T-helper 1 cell (primary cell): ENCODE results near the gene PTPRN.
"Not testable (repeated sequence)": the region's sequence is repeated elsewhere in the genome, so short reads cannot be mapped to it uniquely, and the experiment has no call there.

Experiments
- DNase-seq, 5 donors: peaks; one replicate each; pipeline ENCODE4 v3.0.0-alpha.2; 2012 to 2020

PTPRN gene

GRCh38 chr2:219266886-219267285 lies 42.3 kb downstream of the PTPRN start:
- DNase-seq, result no peak

- DNase-seq, result no peak
Measured at GRCh38 chr2:219266232-219266631, 43.0 kb downstream of the PTPRN start.

- no peak for DNase-seq
Measured at GRCh38 chr2:219261024-219261855, 48.0 kb downstream of the PTPRN start.

- not testable (repeated sequence) for DNase-seq
Measured at GRCh38 chr2:219258942-219259341, 50.3 kb downstream of the PTPRN start.

- DNase-seq, result peak in 2 of 5 donors; percentile 26 to 75
Measured at GRCh38 chr2:219254590-219255201, 54.5 kb downstream of the PTPRN start.

- DNase-seq, result peak; percentile 87 to 92 (median 91)
Measured at GRCh38 chr2:219253753-219254589, 55.2 kb downstream of the PTPRN start, which contains the start of gene TUBA4A. Gene TUBA4A (minus strand): TSS chr2:219253918. CDS start chr2:219253858, 60 bp downstream.

GRCh38 chr2:219252900-219253752 lies 56.1 kb downstream of the PTPRN start, which contains the start of gene TUBA4B:
Gene TUBA4B (plus strand): TSS chr2:219253243. CDS start chr2:219253408, 165 bp downstream.
- DNase-seq, result peak in 4 of 5 donors; percentile 31 to 82 (median 32)

GRCh38 chr2:219252570-219252899 lies 56.7 kb downstream of the PTPRN start:
- DNase-seq, result no peak

- DNase-seq, result peak in 1 of 5 donors; percentile 39
Measured at GRCh38 chr2:219252084-219252483, 57.1 kb downstream of the PTPRN start.

GRCh38 chr2:219251656-219252055 lies 57.5 kb downstream of the PTPRN start:
- DNase-seq, result no peak

- DNase-seq, result peak in 1 of 5 donors; percentile 30
Measured at GRCh38 chr2:219250049-219250781, 59.0 kb downstream of the PTPRN start.

- DNase-seq, result peak in 2 of 5 donors; percentile 36 to 80
Measured at GRCh38 chr2:219249203-219249980, 59.8 kb downstream of the PTPRN start.

- no peak for DNase-seq
Measured at GRCh38 chr2:219248845-219249202, 60.4 kb downstream of the PTPRN start.

- DNase-seq, result peak; percentile 23 to 87 (median 44)
Measured at GRCh38 chr2:219247678-219248642, 61.2 kb downstream of the PTPRN start.

GRCh38 chr2:219246559-219246958 lies 62.6 kb downstream of the PTPRN start:
- DNase-seq, result peak in 1 of 5 donors; percentile 4

- peak in 1 of 5 donors; percentile 29 for DNase-seq
Measured at GRCh38 chr2:219245899-219246230, 63.3 kb downstream of the PTPRN start.

- peak; percentile 62 to 95 (median 77) for DNase-seq
Measured at GRCh38 chr2:219245148-219245898, 63.9 kb downstream of the PTPRN start, which contains the start of the genes GLB1L and STK16. Gene GLB1L (minus strand): TSS chr2:219245444. CDS start chr2:219243573, 1,871 bp downstream. Gene STK16 (plus strand): TSS chr2:219245479. CDS start chr2:219246000, 521 bp downstream.

GRCh38 chr2:219244789-219245147 lies 64.4 kb downstream of the PTPRN start:
- DNase-seq, result no peak
